K562 (cell line): ENCODE results near the gene KLHL24. TPM values are rescaled to one million over a fixed set of nuclear protein-coding genes. Genes with fewer than 3 reads are reported as not detected.

Experiments
- ATAC-seq: fragments of 200-7000 bp; cut with Tn5 transposase; 3 replicates; pipeline ENCODE4 v1.9.1; 2020; ENCODE audit warnings: moderate library complexity
- BruUV-seq: library from RNA; stranded (reverse); fragments of 400-500 nt; replicated peaks from 2 replicates; lab custom pipeline; 2021; lab: Mats Ljungman, UMichigan
- CTCF ChIA-PET: fragments of 300-600 bp; formaldehyde crosslinking; extraction: SDS; loops from one replicate; lab custom pipeline; 2021; ENCODE audit warnings: low intra/inter-chr PET ratio; lab: Yijun Ruan, JAX
- POLR2A ChIA-PET: fragments of 300-600, 350-650 bp; sonication (Branson Sonifier 250); formaldehyde crosslinking; extraction: SDS; loops from one replicate; lab custom pipeline; 2021; ENCODE audit warnings: antibody characterized with exemption, inconsistent platforms; lab: Yijun Ruan, JAX
- DNase-seq, 4 experiments: peaks; one replicate each; pipeline versions ENCODE4 v3.0.0 to v3.0.0-alpha.2; 2011 to 2018; ENCODE audit warnings: low spot score in 3 of 4, mixed read lengths in 3 of 4; ENCODE audit errors: extremely low read depth in 1 of 4
- FAIRE-seq: peaks from 2 replicates; lab custom pipeline; 2011; peaks lifted over from hg19 to GRCh38; lab: Jason Lieb, UNC
- H2AFZ ChIP-seq: 2 replicates; pipeline ENCODE4 v1.6.0; 2011; ENCODE audit warnings: low read depth, low read length, control low read depth, inconsistent platforms
- H3K27ac ChIP-seq: fragments of 200-600 bp; 3 replicates; pipeline ENCODE4 v1.8.0; 2011; ENCODE audit warnings: low read depth, mild to moderate bottlenecking, control low read depth, inconsistent platforms, low read length, moderate library complexity, mixed read lengths; ENCODE audit errors: extremely low read depth
- H3K27me3 ChIP-seq, 2 experiments: fragments of 300-600 bp in 1 of 2; 2 replicates in 1 of 2; 3 replicates in 1 of 2; pipeline versions ENCODE4 v1.6.0 to v1.8.0; 2011; ENCODE audit warnings: inconsistent platforms in 2 of 2, low read length in 2 of 2, mild to moderate bottlenecking in 1 of 2, mixed read lengths in 1 of 2, moderate library complexity in 1 of 2; ENCODE audit not compliant: control insufficient read depth in 2 of 2, insufficient read depth in 2 of 2
- H3K36me3 ChIP-seq: fragments of 300-600 bp; 3 replicates; pipeline ENCODE4 v1.8.0; 2011; ENCODE audit warnings: mild to moderate bottlenecking, low read length, inconsistent platforms; ENCODE audit not compliant: control insufficient read depth, insufficient read depth
- H3K4me1 ChIP-seq, 2 experiments: fragments of 200-600 bp in 1 of 2; replicated peaks in 1 of 2; 2 replicates in 1 of 2; 3 replicates in 1 of 2; pipeline versions ENCODE4 v1.5.1 to v1.8.0; 2011; ENCODE audit warnings: inconsistent platforms in 2 of 2, low read length in 2 of 2, mild to moderate bottlenecking in 1 of 2, mixed read lengths in 1 of 2, moderate library complexity in 1 of 2; ENCODE audit not compliant: control insufficient read depth in 2 of 2, insufficient read depth in 2 of 2
- H3K4me2 ChIP-seq: 2 replicates; pipeline ENCODE4 v1.6.1; 2011; ENCODE audit warnings: low read length, control low read depth, inconsistent platforms, mixed read lengths; ENCODE audit not compliant: insufficient read depth
- H3K4me3 ChIP-seq: fragments of 200-600 bp; sonication (generic), shearing (Covaris generic); 2 replicates; pipeline ENCODE4 v1.5.1; 2016; ENCODE audit warnings: control low read depth, inconsistent platforms
- H3K79me2 ChIP-seq: fragments of 200-600 bp; 3 replicates; pipeline ENCODE4 v1.8.0; 2011; ENCODE audit warnings: low read length, inconsistent platforms; ENCODE audit not compliant: control insufficient read depth, insufficient read depth
- H3K9ac ChIP-seq, 2 experiments: 2 replicates each; pipeline versions ENCODE4 v1.6.0 to v1.6.1; 2011; ENCODE audit warnings: low read depth in 2 of 2, low read length in 2 of 2, control low read depth in 1 of 2, inconsistent platforms in 1 of 2, mild to moderate bottlenecking in 1 of 2, mixed read lengths in 1 of 2; ENCODE audit not compliant: insufficient read depth in 1 of 2
- H3K9me1 ChIP-seq: one replicate; pipeline ENCODE4 v1.6.0; 2011; ENCODE audit warnings: inconsistent platforms, mild to moderate bottlenecking, low read length, moderate library complexity; ENCODE audit not compliant: control insufficient read depth, insufficient read depth
- H3K9me3 ChIP-seq: replicated peaks from 2 replicates; pipeline ENCODE4 v1.5.1; 2011; ENCODE audit warnings: low read depth, low read length, inconsistent platforms; ENCODE audit not compliant: control insufficient read depth, insufficient read depth
- H4K20me1 ChIP-seq: replicated peaks from 2 replicates; pipeline ENCODE4 v1.6.1; 2011; ENCODE audit warnings: low read length, inconsistent platforms, mixed read lengths; ENCODE audit not compliant: control insufficient read depth, insufficient read depth
- CC2D1A ChIP-seq: fragments of 450-650 bp; IDR thresholded peaks from 2 replicates; pipeline ENCODE4 v1.6.1; 2017; ENCODE audit warnings: mild to moderate bottlenecking
- HDAC6 ChIP-seq: IDR thresholded peaks from 2 replicates; pipeline ENCODE4 v1.6.1; 2012; ENCODE audit warnings: low read depth, mild to moderate bottlenecking, control low read depth, inconsistent platforms, low read length, moderate library complexity
- POLR2AphosphoS2 ChIP-seq: IDR thresholded peaks from 2 replicates; pipeline ENCODE4 v1.6.1; 2012; ENCODE audit warnings: low read length, improper control_type of control experiment
- POLR2H ChIP-seq: IDR thresholded peaks from 2 replicates; pipeline ENCODE4 v1.6.1; 2016; ENCODE audit warnings: missing genetic modification characterization, low read depth, mild to moderate bottlenecking, control low read depth, missing compliant biosample characterization, moderate library complexity
- TAF1 ChIP-seq: IDR thresholded peaks from 2 replicates; pipeline ENCODE4 v1.6.1; 2011; ENCODE audit warnings: mild to moderate bottlenecking, low read length, moderate library complexity; ENCODE audit not compliant: insufficient read depth, control insufficient read depth, severe bottlenecking; ENCODE audit errors: extremely low read depth
- ZNF263 ChIP-seq: sonication (generic); formaldehyde crosslinking; IDR thresholded peaks from 2 replicates; pipeline ENCODE4 v1.8.0; 2022; ENCODE audit warnings: mild to moderate bottlenecking, missing genetic modification reagents, borderline replicate concordance
- ZNF589 ChIP-seq: fragments of 200-800 bp; sonication (Bioruptor generic); IDR thresholded peaks from 2 replicates; pipeline ENCODE4 v1.6.1; 2016; ENCODE audit warnings: low read depth, missing genetic modification characterization, missing compliant biosample characterization
- WGBS: fragments of 100-300 bp; shearing (Covaris generic); methylation state at CpG from one replicate; pipeline ENCODE4 v1.1.6; 2016; ENCODE audit warnings: low coverage, mixed read lengths; ENCODE audit not compliant: insufficient coverage; ENCODE audit errors: missing lambda C conversion rate; 5-methylcytosine and 5-hydroxymethylcytosine counted together
- in situ Hi-C: fragments of 300-500 bp; cut with MboI; formaldehyde crosslinking; loops from 4 replicates; pipeline ENCODE4 v1.15.0; 2018; ENCODE audit warnings: inconsistent platforms, mixed read lengths
- intact Hi-C: fragments of 100-400 bp; cut with micrococcal nuclease; formaldehyde crosslinking; loops from 2 replicates; pipeline ENCODE4 v1.14.2; 2022
- polyA plus RNA-seq, 8 experiments: library from polyadenylated mRNA; depleted of rRNA in 4 of 8; stranded (reverse) in 5 of 8; unstranded in 3 of 8; fragments of >200 nt; fragmentation: Nextera tagmentation in 2 of 8; fragmentation: Illumina TruSeq in 1 of 8; extraction: Ambion mirVana in 2 of 8; extraction: Trizol in 1 of 8; gene quantifications; 2 replicates each; pipeline versions ENCODE4 v1.2.1 to v1.2.3, GENCODE V29; 2011 to 2014; ENCODE audit warnings: inconsistent platforms in 1 of 8, missing spikeins in 1 of 8
- total RNA-seq, 7 experiments: library from RNA; depleted of rRNA in 6 of 7; stranded (reverse); fragments of >200 nt in 6 of 7; fragmentation: Illumina TruSeq in 2 of 7; extraction: Trizol in 2 of 7; gene quantifications; 2 replicates each; pipeline versions ENCODE4 v1.2.1 to v1.2.3, GENCODE V29; 2011 to 2021; ENCODE audit warnings: low replicate concordance in 1 of 7
- TF ChIP-seq, protein P1 (sequence below), 2 experiments: fragments of 450-650 bp; formaldehyde crosslinking in 1 of 2; IDR thresholded peaks; 2 replicates each; pipeline versions ENCODE4 v1.4.0 to v1.6.1; 2014 to 2020; ENCODE audit warnings: mild to moderate bottlenecking in 2 of 2, borderline replicate concordance in 1 of 2, low read depth in 1 of 2
- TF ChIP-seq, protein P2 (sequence below): IDR thresholded peaks from 3 replicates; pipeline ENCODE4 v1.6.1; 2011; ENCODE audit warnings: borderline replicate concordance, mild to moderate bottlenecking, moderate library complexity; ENCODE audit not compliant: insufficient read length; ENCODE audit errors: extremely low read depth
- TF ChIP-seq, protein P3 (sequence below): fragments of 450-650 bp; IDR thresholded peaks from 2 replicates; pipeline ENCODE4 v1.6.1; 2016

The KLHL24 gene
- total and polyA plus RNA-seq, 9 of the 15 experiments (the other 6 are each of a cell fraction or from before 2014, with no cell fraction given) = 3.3 to 21.2 (median 14.2) TPM

DNA sequence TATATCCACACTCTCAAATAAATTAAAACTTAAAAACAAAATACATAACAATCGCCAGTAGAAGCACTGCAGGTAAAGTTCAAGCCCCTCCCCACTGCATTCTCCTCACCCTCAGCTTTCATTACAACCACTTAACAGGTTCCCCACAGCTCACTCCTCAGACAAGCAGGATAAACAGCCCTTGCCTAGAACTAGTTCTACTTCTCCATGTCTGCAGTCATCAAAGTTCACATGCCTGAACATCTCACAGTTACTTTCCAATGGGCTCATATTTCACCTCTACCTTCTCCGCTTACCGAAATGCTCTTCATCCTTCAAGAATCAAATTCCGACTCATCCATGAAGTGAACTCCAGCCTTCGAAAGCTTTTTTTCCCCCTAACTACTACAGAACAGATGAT, 66.3 kb downstream of the KLHL24 start:
- ChIA-PET CTCF (no interaction called here), POLR2A (no interaction called here)
- no peak overlapping the region for H3K9ac ChIP-seq
- no peak overlapping the region for H2AFZ ChIP-seq
- no peaks in the 10 kb centered on the region for H3K27me3 ChIP-seq
- no peaks in the 10 kb centered on the region for H3K9me1 ChIP-seq
- H3K4me3 ChIP-seq = no peak overlapping the region
- peaks cover 87% of the 10 kb centered on the region for H3K79me2 ChIP-seq
- H3K9me3 ChIP-seq = no peaks in the 10 kb centered on the region
- no peak for DNase-seq
- no peak for ATAC-seq
- BruUV-seq = no TSS peak
- no peak for FAIRE-seq
- peaks cover 5% of the 10 kb centered on the region for H4K20me1 ChIP-seq
- WGBS = 93% methylated on average over 5 of the region's 5 CpGs
- H3K4me1 ChIP-seq = peaks cover 5 to 17% of the 10 kb centered on the region in 2 experiments; a peak in 3 of 5 replicates
- no peak overlapping the region for H3K27ac ChIP-seq
- H3K4me2 ChIP-seq = no peak overlapping the region
- intact Hi-C loops (no loop called here), in situ Hi-C loops (no loop called here)
- peaks cover 8% of the 10 kb centered on the region; the same call in 2 of the 3 replicates for H3K36me3 ChIP-seq
- no peak for TF ChIP-seq ZNF589 (CRISPR knock-in tag)
- no peak for TF ChIP-seq TAF1
- TF ChIP-seq ZNF263 (CRISPR knock-in tag) = no peak
- TF ChIP-seq, protein P1, sequence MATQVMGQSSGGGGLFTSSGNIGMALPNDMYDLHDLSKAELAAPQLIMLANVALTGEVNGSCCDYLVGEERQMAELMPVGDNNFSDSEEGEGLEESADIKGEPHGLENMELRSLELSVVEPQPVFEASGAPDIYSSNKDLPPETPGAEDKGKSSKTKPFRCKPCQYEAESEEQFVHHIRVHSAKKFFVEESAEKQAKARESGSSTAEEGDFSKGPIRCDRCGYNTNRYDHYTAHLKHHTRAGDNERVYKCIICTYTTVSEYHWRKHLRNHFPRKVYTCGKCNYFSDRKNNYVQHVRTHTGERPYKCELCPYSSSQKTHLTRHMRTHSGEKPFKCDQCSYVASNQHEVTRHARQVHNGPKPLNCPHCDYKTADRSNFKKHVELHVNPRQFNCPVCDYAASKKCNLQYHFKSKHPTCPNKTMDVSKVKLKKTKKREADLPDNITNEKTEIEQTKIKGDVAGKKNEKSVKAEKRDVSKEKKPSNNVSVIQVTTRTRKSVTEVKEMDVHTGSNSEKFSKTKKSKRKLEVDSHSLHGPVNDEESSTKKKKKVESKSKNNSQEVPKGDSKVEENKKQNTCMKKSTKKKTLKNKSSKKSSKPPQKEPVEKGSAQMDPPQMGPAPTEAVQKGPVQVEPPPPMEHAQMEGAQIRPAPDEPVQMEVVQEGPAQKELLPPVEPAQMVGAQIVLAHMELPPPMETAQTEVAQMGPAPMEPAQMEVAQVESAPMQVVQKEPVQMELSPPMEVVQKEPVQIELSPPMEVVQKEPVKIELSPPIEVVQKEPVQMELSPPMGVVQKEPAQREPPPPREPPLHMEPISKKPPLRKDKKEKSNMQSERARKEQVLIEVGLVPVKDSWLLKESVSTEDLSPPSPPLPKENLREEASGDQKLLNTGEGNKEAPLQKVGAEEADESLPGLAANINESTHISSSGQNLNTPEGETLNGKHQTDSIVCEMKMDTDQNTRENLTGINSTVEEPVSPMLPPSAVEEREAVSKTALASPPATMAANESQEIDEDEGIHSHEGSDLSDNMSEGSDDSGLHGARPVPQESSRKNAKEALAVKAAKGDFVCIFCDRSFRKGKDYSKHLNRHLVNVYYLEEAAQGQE (IDR thresholded peaks at IDR 0.05; ENCODE audit: borderline replicate concordance) = no peak
- TF ChIP-seq, protein P1 (CRISPR knock-in tag; IDR thresholded peaks at IDR 0.05; ENCODE audit: low read depth) = no peak
- no peak for TF ChIP-seq CC2D1A
- TF ChIP-seq POLR2H = no peak
- TF ChIP-seq HDAC6 = no peak
- no peak for TF ChIP-seq POLR2AphosphoS2
- TF ChIP-seq, protein P2, sequence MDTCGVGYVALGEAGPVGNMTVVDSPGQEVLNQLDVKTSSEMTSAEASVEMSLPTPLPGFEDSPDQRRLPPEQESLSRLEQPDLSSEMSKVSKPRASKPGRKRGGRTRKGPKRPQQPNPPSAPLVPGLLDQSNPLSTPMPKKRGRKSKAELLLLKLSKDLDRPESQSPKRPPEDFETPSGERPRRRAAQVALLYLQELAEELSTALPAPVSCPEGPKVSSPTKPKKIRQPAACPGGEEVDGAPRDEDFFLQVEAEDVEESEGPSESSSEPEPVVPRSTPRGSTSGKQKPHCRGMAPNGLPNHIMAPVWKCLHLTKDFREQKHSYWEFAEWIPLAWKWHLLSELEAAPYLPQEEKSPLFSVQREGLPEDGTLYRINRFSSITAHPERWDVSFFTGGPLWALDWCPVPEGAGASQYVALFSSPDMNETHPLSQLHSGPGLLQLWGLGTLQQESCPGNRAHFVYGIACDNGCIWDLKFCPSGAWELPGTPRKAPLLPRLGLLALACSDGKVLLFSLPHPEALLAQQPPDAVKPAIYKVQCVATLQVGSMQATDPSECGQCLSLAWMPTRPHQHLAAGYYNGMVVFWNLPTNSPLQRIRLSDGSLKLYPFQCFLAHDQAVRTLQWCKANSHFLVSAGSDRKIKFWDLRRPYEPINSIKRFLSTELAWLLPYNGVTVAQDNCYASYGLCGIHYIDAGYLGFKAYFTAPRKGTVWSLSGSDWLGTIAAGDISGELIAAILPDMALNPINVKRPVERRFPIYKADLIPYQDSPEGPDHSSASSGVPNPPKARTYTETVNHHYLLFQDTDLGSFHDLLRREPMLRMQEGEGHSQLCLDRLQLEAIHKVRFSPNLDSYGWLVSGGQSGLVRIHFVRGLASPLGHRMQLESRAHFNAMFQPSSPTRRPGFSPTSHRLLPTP = no peak
- TF ChIP-seq, protein P3, sequence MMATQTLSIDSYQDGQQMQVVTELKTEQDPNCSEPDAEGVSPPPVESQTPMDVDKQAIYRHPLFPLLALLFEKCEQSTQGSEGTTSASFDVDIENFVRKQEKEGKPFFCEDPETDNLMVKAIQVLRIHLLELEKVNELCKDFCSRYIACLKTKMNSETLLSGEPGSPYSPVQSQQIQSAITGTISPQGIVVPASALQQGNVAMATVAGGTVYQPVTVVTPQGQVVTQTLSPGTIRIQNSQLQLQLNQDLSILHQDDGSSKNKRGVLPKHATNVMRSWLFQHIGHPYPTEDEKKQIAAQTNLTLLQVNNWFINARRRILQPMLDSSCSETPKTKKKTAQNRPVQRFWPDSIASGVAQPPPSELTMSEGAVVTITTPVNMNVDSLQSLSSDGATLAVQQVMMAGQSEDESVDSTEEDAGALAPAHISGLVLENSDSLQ = no peak
